Panc1 (cell line): ENCODE data around the gene BRD9. TPM values are rescaled to one million over a fixed set of nuclear protein-coding genes. Genes with fewer than 3 reads are reported as not detected.

ENCODE experiments used
- ATAC-seq: fragments of 200-7000 bp; cut with Tn5 transposase; 2 replicates; pipeline ENCODE4 v1.9.1; 2020; ENCODE audit warnings: mild to moderate bottlenecking, moderate library complexity
- BruUV-seq: library from RNA; stranded (reverse); fragments of 400-500 nt; replicated peaks from 2 replicates; lab custom pipeline; 2021; lab: Mats Ljungman, UMichigan
- CTCF ChIA-PET: fragments of 300-600 bp; sonication (Branson Sonifier 250); formaldehyde crosslinking; loops from one replicate; lab custom pipeline; 2022; ENCODE audit warnings: antibody characterized with exemption; lab: Charles Lee
- POLR2A ChIA-PET: fragments of 300-600 bp; sonication (Branson Sonifier 250); formaldehyde crosslinking; loops from one replicate; lab custom pipeline; 2022; ENCODE audit warnings: antibody characterized with exemption; lab: Charles Lee
- DNase-seq: peaks from one replicate; pipeline ENCODE4 v3.0.0-alpha.2; 2010; ENCODE audit warnings: low read depth, low spot score
- H3K27ac ChIP-seq: 2 replicates; pipeline ENCODE4 v1.5.1; 2011; ENCODE audit warnings: mild to moderate bottlenecking, low read length, inconsistent platforms
- H3K27me3 ChIP-seq: fragments of 200-500 bp; sonication (Bioruptor generic); 2 replicates; pipeline ENCODE4 v1.6.0; 2014; ENCODE audit warnings: low read length, inconsistent platforms; ENCODE audit not compliant: control insufficient read depth, insufficient read depth
- H3K36me3 ChIP-seq: fragments of 200-500 bp; sonication (Bioruptor generic); 2 replicates; pipeline ENCODE4 v1.5.1; 2014; ENCODE audit warnings: inconsistent platforms, mild to moderate bottlenecking, low read length, moderate library complexity; ENCODE audit not compliant: control insufficient read depth, insufficient read depth
- H3K4me1 ChIP-seq: 2 replicates; pipeline ENCODE4 v1.5.1; 2011; ENCODE audit warnings: inconsistent platforms, mild to moderate bottlenecking, low read length, moderate library complexity; ENCODE audit not compliant: control insufficient read depth, insufficient read depth
- H3K4me3 ChIP-seq, 2 experiments: 2 replicates each; pipeline ENCODE4 v1.5.1; 2011 to 2012; ENCODE audit warnings: low read depth in 2 of 2, low read length in 2 of 2, mild to moderate bottlenecking in 2 of 2, inconsistent platforms in 1 of 2, moderate library complexity in 1 of 2
- H3K9me3 ChIP-seq: fragments of 200-500 bp; sonication (Bioruptor generic); 2 replicates; pipeline ENCODE4 v1.5.1; 2014; ENCODE audit warnings: low read depth, mild to moderate bottlenecking, inconsistent platforms, low read length, moderate library complexity; ENCODE audit not compliant: control insufficient read depth, insufficient read depth
- CTCF ChIP-seq: fragments of 450-650 bp; IDR thresholded peaks from 2 replicates; pipeline ENCODE4 v1.5.1; 2017; ENCODE audit warnings: mild to moderate bottlenecking
- POLR2AphosphoS5 ChIP-seq: IDR thresholded peaks from 2 replicates; pipeline ENCODE4 v1.6.1; 2012; ENCODE audit warnings: mild to moderate bottlenecking, low read depth, low read length, moderate library complexity
- SIN3A ChIP-seq: IDR thresholded peaks from 2 replicates; pipeline ENCODE4 v1.6.1; 2012; ENCODE audit warnings: low read depth, mild to moderate bottlenecking, low read length, moderate library complexity, borderline replicate concordance; ENCODE audit not compliant: insufficient read depth
- TCF7L2 ChIP-seq: IDR thresholded peaks from 2 replicates; pipeline ENCODE4 v1.6.1; 2011; ENCODE audit warnings: mild to moderate bottlenecking, low read depth, low read length, inconsistent platforms
- in situ Hi-C: cut with HindIII; loops from 2 replicates; pipeline ENCODE4 v1.10.0; 2016; ENCODE audit warnings: low sequenced_read_pairs, low pct_unique_long_range_greater_than_20kb
- intact Hi-C: fragments of 100-400 bp; cut with micrococcal nuclease; formaldehyde crosslinking; loops from one replicate; pipeline ENCODE4 v1.10.0; 2022; ENCODE audit not compliant: unreplicated experiment
- total RNA-seq: library from RNA; stranded (reverse); gene quantifications from one replicate; pipeline ENCODE4 v1.2.1, GENCODE V29; 2021; ENCODE audit not compliant: unreplicated experiment
- TF ChIP-seq, protein P1 (sequence below), 2 experiments: IDR thresholded peaks; 2 replicates each; pipeline ENCODE4 v1.6.1; 2011 to 2012; ENCODE audit warnings: low read depth in 2 of 2, control low read depth in 1 of 2, low read length in 1 of 2, mild to moderate bottlenecking in 1 of 2, moderate library complexity in 1 of 2; ENCODE audit not compliant: insufficient read depth in 1 of 2

Gene BRD9
- total RNA-seq, 1 experiment from 2014 or later: 64.3 TPM

- H3K27me3 ChIP-seq: no peaks in the 10 kb centered on the region
- H3K4me3 ChIP-seq: no peak overlapping the region
- intact Hi-C loops: no loop called here
- ATAC-seq: peak; percentile 15; the same call in 1 of the 2 replicates
- in situ Hi-C loops: no loop called here
- DNase-seq: no peak
- TF ChIP-seq, protein P1, sequence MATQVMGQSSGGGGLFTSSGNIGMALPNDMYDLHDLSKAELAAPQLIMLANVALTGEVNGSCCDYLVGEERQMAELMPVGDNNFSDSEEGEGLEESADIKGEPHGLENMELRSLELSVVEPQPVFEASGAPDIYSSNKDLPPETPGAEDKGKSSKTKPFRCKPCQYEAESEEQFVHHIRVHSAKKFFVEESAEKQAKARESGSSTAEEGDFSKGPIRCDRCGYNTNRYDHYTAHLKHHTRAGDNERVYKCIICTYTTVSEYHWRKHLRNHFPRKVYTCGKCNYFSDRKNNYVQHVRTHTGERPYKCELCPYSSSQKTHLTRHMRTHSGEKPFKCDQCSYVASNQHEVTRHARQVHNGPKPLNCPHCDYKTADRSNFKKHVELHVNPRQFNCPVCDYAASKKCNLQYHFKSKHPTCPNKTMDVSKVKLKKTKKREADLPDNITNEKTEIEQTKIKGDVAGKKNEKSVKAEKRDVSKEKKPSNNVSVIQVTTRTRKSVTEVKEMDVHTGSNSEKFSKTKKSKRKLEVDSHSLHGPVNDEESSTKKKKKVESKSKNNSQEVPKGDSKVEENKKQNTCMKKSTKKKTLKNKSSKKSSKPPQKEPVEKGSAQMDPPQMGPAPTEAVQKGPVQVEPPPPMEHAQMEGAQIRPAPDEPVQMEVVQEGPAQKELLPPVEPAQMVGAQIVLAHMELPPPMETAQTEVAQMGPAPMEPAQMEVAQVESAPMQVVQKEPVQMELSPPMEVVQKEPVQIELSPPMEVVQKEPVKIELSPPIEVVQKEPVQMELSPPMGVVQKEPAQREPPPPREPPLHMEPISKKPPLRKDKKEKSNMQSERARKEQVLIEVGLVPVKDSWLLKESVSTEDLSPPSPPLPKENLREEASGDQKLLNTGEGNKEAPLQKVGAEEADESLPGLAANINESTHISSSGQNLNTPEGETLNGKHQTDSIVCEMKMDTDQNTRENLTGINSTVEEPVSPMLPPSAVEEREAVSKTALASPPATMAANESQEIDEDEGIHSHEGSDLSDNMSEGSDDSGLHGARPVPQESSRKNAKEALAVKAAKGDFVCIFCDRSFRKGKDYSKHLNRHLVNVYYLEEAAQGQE (IDR thresholded peaks at IDR 0.05; ENCODE audit: insufficient read depth in 1 of 2, low read depth in 2 of 2, low read length in 1 of 2): no peak
- TF ChIP-seq TCF7L2 (no peak), SIN3A (no peak), CTCF (no peak), POLR2AphosphoS5 (no peak)
- H3K9me3 ChIP-seq: no peaks in the 10 kb centered on the region
- H3K4me1 ChIP-seq: no peaks in the 10 kb centered on the region
- POLR2A ChIA-PET: no interaction called here
- BruUV-seq: no TSS peak
- CTCF ChIA-PET: no interaction called here
- no peak overlapping the region for H3K27ac ChIP-seq
- peaks cover 27% of the 10 kb centered on the region for H3K36me3 ChIP-seq
Measured at GRCh38 chr5:885127-885442, 7.5 kb downstream of the BRD9 start.

- peak; percentile 56 for ATAC-seq
- ChIA-PET POLR2A (no interaction called here), CTCF (no interaction called here)
- Histone ChIP-seq H3K36me3 (peaks cover 23% of the 10 kb centered on the region), H3K9me3 (no peaks in the 10 kb centered on the region), H3K4me3 (no peak overlapping the region), H3K27ac (no peak overlapping the region), H3K27me3 (no peaks in the 10 kb centered on the region), H3K4me1 (no peaks in the 10 kb centered on the region)
- DNase-seq: no peak
- no TSS peak for BruUV-seq
- intact Hi-C loops (no loop called here), in situ Hi-C loops (no loop called here)
- TF ChIP-seq TCF7L2 (no peak), SIN3A (no peak), CTCF (no peak), POLR2AphosphoS5 (no peak)
- TF ChIP-seq, protein P1 (IDR thresholded peaks at IDR 0.05; ENCODE audit: insufficient read depth in 1 of 2, low read depth in 2 of 2, low read length in 1 of 2): no peak
Measured at GRCh38 chr5:884345-885126, 8.1 kb downstream of the BRD9 start.
